SU-DHL-6 (cell line): ENCODE results near the gene ST6GALNAC3.

Source experiments
- H2AFZ ChIP-seq: fragments of 200-600 bp; sonication (generic); 2 replicates; pipeline ENCODE4 v1.6.1; 2014; ENCODE audit warnings: low read depth, mild to moderate bottlenecking, moderate library complexity, mixed read lengths, antibody characterized with exemption, low read length; ENCODE audit not compliant: severe bottlenecking
- H3F3A ChIP-seq: fragments of 200-600 bp; shearing (Covaris generic); 2 replicates; pipeline ENCODE4 v1.6.0; 2016; ENCODE audit warnings: antibody characterized with exemption, mild to moderate bottlenecking; ENCODE audit not compliant: insufficient read depth
- H3K27ac ChIP-seq: fragments of 200-600 bp; sonication (generic); 2 replicates; pipeline ENCODE4 v1.5.1; 2016; ENCODE audit warnings: low read depth, mild to moderate bottlenecking, low read length, moderate library complexity, mixed read lengths
- H3K27me3 ChIP-seq: fragments of 200-600 bp; sonication (generic), shearing (Covaris generic); 2 replicates; pipeline ENCODE4 v1.6.0; 2014; ENCODE audit warnings: mild to moderate bottlenecking, low read length
- H3K36me3 ChIP-seq: fragments of 200-600 bp; sonication (generic); 2 replicates; pipeline ENCODE4 v1.6.1; 2014; ENCODE audit warnings: mild to moderate bottlenecking, low read length, mixed read lengths
- H3K4me2 ChIP-seq: fragments of 300-600, 200-600 bp; shearing (Covaris generic), sonication (generic); 2 replicates; pipeline ENCODE4 v1.6.0; 2014; ENCODE audit warnings: low read length, low read depth, mild to moderate bottlenecking; ENCODE audit not compliant: poor library complexity, severe bottlenecking
- H3K4me3 ChIP-seq: fragments of 200-600 bp; sonication (generic); 2 replicates; pipeline ENCODE4 v1.5.1; 2014; ENCODE audit warnings: antibody characterized with exemption, low read length, mild to moderate bottlenecking, mixed read lengths; ENCODE audit not compliant: insufficient read depth, poor library complexity, severe bottlenecking
- H3K79me2 ChIP-seq: fragments of 200-600 bp; sonication (generic); 2 replicates; pipeline ENCODE4 v1.6.1; 2014; ENCODE audit warnings: mild to moderate bottlenecking, low read length, moderate library complexity; ENCODE audit not compliant: insufficient read depth
- H3K9ac ChIP-seq: fragments of 200-600 bp; sonication (generic); 2 replicates; pipeline ENCODE4 v1.7.0; 2014; ENCODE audit warnings: mild to moderate bottlenecking, low read length
- H3K9me2 ChIP-seq: fragments of 200-600 bp; sonication (generic); replicated peaks from 2 replicates; pipeline ENCODE4 v1.6.1; 2014; ENCODE audit warnings: low read length; ENCODE audit not compliant: insufficient read depth
- H3K9me3 ChIP-seq: fragments of 200-600 bp; sonication (generic); 2 replicates; pipeline ENCODE4 v1.6.1; 2014; ENCODE audit warnings: low read length, mixed read lengths; ENCODE audit not compliant: insufficient read depth
- H4K20me1 ChIP-seq: fragments of 200-600 bp; sonication (generic); 2 replicates; pipeline ENCODE4 v1.6.1; 2014; ENCODE audit warnings: low read depth, mild to moderate bottlenecking, antibody characterized with exemption, low read length, moderate library complexity, mixed read lengths
- CTCF ChIP-seq: fragments of 200-600 bp; sonication (generic); IDR thresholded peaks from one replicate; pipeline ENCODE4 v1.5.1; 2017; ENCODE audit warnings: antibody characterized with exemption, mild to moderate bottlenecking, low read length, moderate library complexity; ENCODE audit not compliant: insufficient read depth, poor library complexity, severe bottlenecking
- EZH2phosphoT487 ChIP-seq: fragments of 200-600 bp; sonication (generic), shearing (Covaris generic); conservative IDR thresholded peaks from 2 replicates; pipeline ENCODE4 v1.6.1; 2018; ENCODE audit warnings: mild to moderate bottlenecking, antibody characterized with exemption, low read length, moderate library complexity, mixed read lengths

The ST6GALNAC3 gene

GRCh38 chr1:76260279-76260678, 185.7 kb downstream of the ST6GALNAC3 start:
- Histone ChIP-seq H3K9ac (no peak overlapping the region), H3K4me2 (no peak overlapping the region), H3K9me3 (no peaks in the 10 kb centered on the region), H3K79me2 (no peaks in the 10 kb centered on the region), H4K20me1 (no peaks in the 10 kb centered on the region), H2AFZ (no peak overlapping the region), H3F3A (no peaks in the 10 kb centered on the region), H3K27me3 (no peaks in the 10 kb centered on the region), H3K36me3 (no peaks in the 10 kb centered on the region), H3K27ac (no peak overlapping the region), H3K9me2 (no peaks in the 10 kb centered on the region), H3K4me3 (no peak overlapping the region)
- TF ChIP-seq EZH2phosphoT487 (no peak), CTCF (no peak)

- no peak overlapping the region for H3K27ac ChIP-seq
- no peak overlapping the region for H2AFZ ChIP-seq
- H3K79me2 ChIP-seq = no peaks in the 10 kb centered on the region
- no peaks in the 10 kb centered on the region for H3F3A ChIP-seq
- H3K4me3 ChIP-seq = no peak overlapping the region
- H3K9ac ChIP-seq = no peak overlapping the region
- H4K20me1 ChIP-seq = no peaks in the 10 kb centered on the region
- TF ChIP-seq CTCF = no peak
- no peak for TF ChIP-seq EZH2phosphoT487
- H3K9me2 ChIP-seq = no peaks in the 10 kb centered on the region
- H3K4me2 ChIP-seq = no peak overlapping the region
- H3K27me3 ChIP-seq = no peaks in the 10 kb centered on the region
- H3K9me3 ChIP-seq = no peaks in the 10 kb centered on the region
- H3K36me3 ChIP-seq = no peaks in the 10 kb centered on the region
Observed at GRCh38 chr1:76262601-76263000, 188.1 kb downstream of the ST6GALNAC3 start.

GRCh38 chr1:76264642-76265041, 190.1 kb downstream of the ST6GALNAC3 start:
- Histone ChIP-seq H3K4me2 (no peak overlapping the region), H3K79me2 (no peaks in the 10 kb centered on the region), H3K27me3 (no peaks in the 10 kb centered on the region), H3K27ac (no peak overlapping the region), H3K9ac (no peak overlapping the region), H3F3A (no peaks in the 10 kb centered on the region), H3K9me3 (no peaks in the 10 kb centered on the region), H3K36me3 (no peaks in the 10 kb centered on the region), H3K9me2 (no peaks in the 10 kb centered on the region), H2AFZ (no peak overlapping the region), H4K20me1 (no peaks in the 10 kb centered on the region), H3K4me3 (no peak overlapping the region)
- TF ChIP-seq EZH2phosphoT487 = no peak
- TF ChIP-seq CTCF = no peak
